ENCODE measurements around the gene RRAS. TPM values are rescaled to one million over a fixed set of nuclear protein-coding genes. Genes with fewer than 3 reads are reported as not detected.

Gene RRAS
- total RNA-seq, 1 donor from 2014 or later: 6.8 TPM

DNA sequence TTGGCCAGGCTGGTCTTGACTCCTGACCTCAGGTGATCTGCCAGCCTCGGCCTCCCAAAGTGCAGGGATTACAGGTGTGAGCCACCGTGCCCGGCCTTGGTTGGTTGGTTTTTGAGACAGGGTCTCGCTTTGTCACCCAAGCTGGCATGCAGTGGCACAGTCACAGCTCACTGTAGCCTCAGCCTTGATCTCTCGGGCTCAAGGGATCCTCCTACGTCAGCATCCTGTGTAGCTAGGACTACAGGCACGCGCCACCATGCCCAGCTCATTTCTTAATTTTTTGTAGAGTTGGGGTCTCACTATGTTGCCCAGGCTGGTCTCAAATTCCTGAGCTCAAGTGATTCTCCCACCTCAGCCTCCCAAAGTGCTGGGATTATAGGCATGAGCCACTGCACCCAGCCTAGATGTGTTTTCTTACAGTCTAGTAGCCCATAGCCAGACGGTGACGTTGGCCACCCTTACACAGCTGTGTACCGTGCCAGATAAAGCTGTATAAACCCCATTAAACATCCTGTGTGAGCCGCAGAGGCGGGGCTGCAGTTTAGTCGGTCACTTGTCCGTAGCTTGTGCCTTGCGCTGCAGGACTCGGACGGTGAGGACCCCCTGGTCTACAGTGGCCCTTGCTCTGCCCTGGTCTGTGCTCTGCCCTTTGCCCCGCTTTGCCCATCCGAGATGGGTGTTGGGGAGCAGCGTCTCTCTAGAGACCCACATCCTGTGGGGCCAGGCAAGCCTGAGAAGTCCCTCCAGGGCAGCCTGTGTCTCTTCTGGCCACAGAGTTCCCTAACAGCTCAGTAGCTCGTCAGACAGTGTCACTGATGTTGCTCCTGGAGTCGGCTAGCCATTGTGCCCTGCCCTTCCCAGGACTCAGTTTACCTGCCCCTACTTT, 15.9 kb upstream of the RRAS start:
- intact Hi-C loops (cut with micrococcal nuclease): no loop called here

DNA sequence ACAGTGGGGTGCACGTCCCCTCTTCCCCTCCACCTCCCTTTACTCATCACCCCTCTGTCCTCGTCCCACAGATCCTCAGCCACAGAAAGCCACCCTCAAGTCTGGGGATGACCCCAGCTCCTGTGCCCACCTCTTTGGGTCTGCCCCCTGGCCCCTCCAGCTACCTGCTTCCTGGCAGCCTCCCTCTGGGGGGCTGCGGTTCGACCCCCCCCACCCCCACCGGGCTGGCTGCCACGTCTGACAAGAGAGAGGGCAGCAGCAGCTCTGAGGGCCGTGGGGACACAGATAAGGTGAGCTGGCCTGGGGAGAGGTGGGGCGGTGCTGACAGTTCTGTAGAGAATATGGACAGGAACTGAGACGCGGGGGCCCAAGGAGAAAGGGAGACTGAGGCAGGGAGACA, 14.6 kb upstream of the RRAS start:
- intact Hi-C loops (cut with micrococcal nuclease): no loop called here

- intact Hi-C loops (cut with micrococcal nuclease): no loop called here
Measured at GRCh38 chr19:49653466-49653806, 13.5 kb upstream of the RRAS start.

GRCh38 chr19:49652551-49653465, 12.9 kb upstream of the RRAS start:
- intact Hi-C loops (cut with micrococcal nuclease): no loop called here

GRCh38 chr19:49651820-49652550, 12.0 kb upstream of the RRAS start:
- intact Hi-C loops (cut with micrococcal nuclease): no loop called here

DNA sequence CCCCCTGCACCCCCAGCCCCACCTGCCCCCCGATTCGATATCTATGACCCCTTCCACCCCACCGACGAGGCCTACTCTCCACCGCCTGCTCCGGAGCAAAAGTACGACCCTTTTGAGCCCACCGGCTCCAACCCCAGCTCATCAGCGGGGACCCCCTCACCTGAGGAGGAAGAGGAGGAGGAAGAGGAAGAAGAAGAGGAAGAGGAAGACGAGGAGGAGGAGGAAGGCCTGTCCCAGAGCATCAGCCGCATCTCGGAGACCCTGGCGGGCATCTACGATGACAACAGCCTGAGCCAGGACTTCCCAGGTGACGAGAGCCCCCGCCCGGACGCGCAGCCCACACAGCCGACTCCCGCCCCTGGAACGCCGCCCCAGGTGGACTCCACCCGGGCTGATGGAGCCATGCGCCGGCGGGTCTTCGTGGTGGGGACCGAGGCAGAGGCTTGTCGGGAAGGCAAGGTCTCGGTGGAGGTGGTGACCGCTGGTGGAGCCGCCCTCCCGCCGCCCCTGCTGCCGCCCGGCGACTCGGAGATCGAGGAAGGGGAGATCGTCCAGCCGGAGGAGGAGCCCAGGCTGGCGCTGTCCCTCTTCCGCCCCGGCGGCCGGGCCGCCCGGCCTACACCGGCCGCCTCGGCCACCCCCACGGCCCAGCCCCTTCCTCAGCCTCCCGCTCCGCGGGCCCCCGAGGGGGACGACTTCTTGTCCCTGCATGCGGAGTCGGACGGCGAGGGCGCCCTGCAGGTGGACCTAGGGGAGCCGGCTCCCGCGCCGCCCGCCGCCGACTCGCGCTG, 11.3 kb upstream of the RRAS start:
- intact Hi-C loops (cut with micrococcal nuclease): no loop called here

DNA sequence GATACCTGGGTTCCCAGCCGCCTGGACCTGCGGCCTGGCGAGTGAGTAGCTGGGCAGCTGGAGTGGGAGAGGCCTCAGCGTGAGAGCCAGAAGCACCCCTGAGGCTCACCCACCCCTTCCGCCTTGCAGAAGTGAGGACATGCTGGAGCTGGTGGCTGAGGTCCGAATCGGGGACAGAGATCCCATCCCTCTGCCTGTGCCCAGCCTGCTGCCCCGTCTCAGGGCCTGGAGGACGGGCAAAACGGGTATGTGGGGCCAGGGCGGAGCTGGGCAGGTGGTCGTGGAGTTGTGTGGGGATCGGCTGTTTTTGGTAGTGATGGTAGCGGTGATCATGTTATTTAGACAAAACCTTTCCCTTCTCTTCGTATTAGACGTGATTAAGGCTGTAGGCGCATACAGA, 6.6 kb upstream of the RRAS start:
- intact Hi-C loops (cut with micrococcal nuclease): no loop called here

DNA sequence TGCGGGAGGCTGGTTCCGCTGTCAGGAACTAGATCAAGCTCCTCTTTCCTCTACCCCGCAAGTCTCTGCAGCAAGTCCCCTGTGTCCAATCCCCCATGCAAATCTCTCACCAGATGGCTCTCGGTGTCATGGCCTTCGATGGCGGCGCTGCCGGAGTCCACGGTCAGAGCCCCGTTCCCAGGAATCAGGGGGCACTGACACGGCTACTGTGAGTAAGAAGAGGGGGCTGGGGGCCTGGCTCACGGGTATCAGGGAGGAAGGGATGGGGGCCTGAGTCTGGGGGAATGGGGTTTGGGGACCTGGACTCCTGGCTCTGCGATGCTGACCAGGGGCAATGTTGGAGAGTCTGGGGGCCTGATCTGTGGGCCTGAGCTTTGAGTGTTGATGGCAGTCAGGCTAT, 6.1 kb upstream of the RRAS start:
- intact Hi-C loops (cut with micrococcal nuclease): no loop called here

GRCh38 chr19:49645592-49645991, 5.6 kb upstream of the RRAS start:
- intact Hi-C loops (cut with micrococcal nuclease): no loop called here

- intact Hi-C loops (cut with micrococcal nuclease): loop anchor here (2.0 kb wide), 1 partner anchor 233 kb away; the partner anchor contains the start of genes AKT1S1 and TBC1D17
Measured at GRCh38 chr19:49643466-49643865, 3.5 kb upstream of the RRAS start.

DNA sequence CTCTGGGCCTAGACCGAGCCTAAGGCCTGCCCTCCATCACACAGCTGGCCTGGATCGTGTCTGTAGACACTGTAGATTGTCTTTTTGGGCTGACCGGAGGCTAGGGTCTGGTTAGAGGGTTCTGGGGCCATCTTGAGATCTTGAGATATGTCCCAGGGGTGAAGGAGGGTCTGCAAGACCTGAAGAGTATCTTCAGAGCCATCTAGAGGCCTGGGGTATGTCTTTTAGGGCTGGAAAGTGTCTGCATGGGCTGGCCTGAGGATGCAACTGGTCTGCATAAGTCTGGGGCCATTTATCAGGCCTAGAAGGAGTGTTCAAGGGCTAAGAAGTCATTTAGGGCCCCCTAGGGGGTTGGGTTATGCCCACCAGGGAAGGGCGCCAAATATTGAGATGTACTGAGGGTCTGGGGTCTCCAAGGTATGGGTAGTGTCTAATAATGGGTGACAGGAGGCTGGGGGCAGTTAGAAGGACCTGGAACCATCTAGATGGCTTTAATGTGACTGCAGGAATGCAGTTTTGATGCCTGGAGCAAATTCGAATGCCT, 2.6 kb upstream of the RRAS start:
- intact Hi-C loops (cut with micrococcal nuclease): loop anchor here (1.0 to 2.0 kb wide), 2 partner anchors 23 to 234 kb away; partner anchors contain the start of genes AKT1S1, BCL2L12, IRF3 and TBC1D17

DNA sequence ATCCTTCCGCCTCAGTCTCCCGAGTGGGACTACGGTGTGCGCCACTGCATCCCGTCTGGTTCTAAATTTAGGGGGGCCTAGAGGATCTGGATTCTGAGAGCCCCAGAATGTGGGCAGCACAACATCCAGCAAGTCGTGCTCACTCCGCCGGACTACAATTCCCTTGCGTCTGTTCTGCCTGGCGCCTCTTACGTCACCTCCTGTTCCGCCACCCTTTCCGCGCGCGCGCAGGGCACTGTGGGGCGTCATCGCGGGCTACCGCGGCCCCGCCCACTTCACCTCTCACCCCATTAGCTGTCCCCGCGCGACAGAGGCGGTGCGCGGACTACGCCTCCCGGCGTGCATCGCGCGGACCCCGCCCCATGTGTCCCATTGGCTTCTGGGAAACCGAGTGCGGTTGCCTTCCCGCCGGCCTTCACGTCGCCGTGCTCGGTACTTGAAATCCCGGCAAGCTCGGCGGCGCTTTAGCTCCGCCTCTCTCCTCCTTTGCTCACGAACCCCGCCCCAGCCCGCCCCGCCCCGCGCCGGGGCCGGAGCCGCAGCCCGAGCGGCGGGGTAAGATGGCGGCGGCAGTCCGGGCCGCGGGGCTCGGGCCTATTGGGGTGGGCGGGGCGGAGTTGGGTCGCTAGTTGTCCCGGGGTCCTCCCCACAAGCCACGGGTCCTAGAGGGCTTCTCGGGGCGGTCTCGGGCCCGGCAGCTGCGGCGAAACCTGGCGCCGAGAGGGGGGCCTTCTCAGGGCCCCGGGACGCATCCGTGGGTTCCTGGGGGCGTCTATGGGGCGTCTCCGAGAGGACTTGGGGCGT, 1.9 kb upstream of the RRAS start, which contains the start of gene SCAF1:
SCAF1 (plus strand) TSS at position 522 of the 804 bp plus-strand sequence. CDS start 2,818 bp downstream, outside the sequence.
- intact Hi-C loops (cut with micrococcal nuclease): loop anchor here (1.0 to 2.0 kb wide), 4 partner anchors 23 to 235 kb away; partner anchors contain the start of genes AKT1S1, BCL2L12, IRF3 and PTOV1

- intact Hi-C loops (cut with micrococcal nuclease): loop anchor here (1.0 to 2.0 kb wide), 5 partner anchors 46 to 211 kb away; partner anchors contain the start of genes ALDH16A1, NOSIP and PTOV1
Measured at GRCh38 chr19:49639401-49640112, 386 bp downstream of the RRAS start.

- intact Hi-C loops (cut with micrococcal nuclease): no loop called here
Measured at GRCh38 chr19:49637821-49638738, 1.9 kb downstream of the RRAS start.

- intact Hi-C loops (cut with micrococcal nuclease): no loop called here
Measured at GRCh38 chr19:49636233-49636932, 3.6 kb downstream of the RRAS start.

DNA sequence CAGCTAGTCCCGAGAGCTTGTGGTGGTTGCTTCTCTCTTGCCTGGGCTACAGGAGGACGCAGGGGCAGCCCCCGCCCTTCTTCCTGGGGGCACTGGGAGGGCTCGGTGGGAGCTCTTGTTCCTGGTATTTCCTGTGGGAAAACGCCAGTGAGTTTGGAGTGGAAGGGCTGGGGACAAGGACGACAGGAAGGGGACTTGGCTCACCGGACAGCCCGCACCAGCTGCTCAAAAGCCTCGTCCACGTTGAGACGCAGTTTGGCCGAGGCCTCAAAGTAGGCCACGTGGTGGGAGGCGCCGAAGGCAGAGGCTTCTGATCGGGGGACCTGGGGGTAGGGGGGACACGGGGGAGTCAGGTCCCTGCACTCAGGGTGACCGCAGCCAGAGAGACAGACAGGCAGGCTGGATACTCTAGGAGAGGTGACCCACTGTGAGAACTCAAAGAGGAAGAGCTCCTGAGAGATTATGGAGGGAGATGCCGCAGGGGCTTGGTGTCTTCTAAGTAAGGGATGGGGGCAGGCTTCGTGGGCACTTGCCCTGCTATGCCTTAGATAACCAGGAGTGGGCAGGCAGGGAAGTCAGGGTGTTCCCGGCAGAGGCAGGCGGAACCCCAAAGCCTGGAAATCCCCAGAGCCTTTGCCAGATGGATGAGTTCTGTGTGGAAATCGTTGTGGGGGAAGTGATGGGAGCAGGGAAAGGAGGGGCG, 4.3 kb downstream of the RRAS start:
- intact Hi-C loops (cut with micrococcal nuclease): no loop called here

All from T-helper 2 cell treated with Interferon-gamma antibody and Interleukin-4, amounts not matched to agents 100 ng/mL and 5 ng/mL, for 36 hours (primary cell).